Smooth muscle cell (in vitro differentiated cells): ENCODE data around the gene BLOC1S4. TPM values are rescaled to one million over a fixed set of nuclear protein-coding genes. Genes with fewer than 3 reads are reported as not detected.

Experiments
- DNase-seq: peaks from one replicate; lab custom pipeline; 2025; ENCODE audit not compliant: unreplicated experiment; lab: John Stamatoyannopoulos, UW
- H2AFZ ChIP-seq: fragments of 200-600 bp; sonication (generic); 2 replicates; pipeline ENCODE4 v1.6.0; 2016; ENCODE audit warnings: antibody characterized with exemption, low read depth, mild to moderate bottlenecking
- H3F3A ChIP-seq: fragments of 200-600 bp; sonication (generic); 2 replicates; pipeline ENCODE4 v1.6.0; 2017; ENCODE audit warnings: antibody characterized with exemption, low read depth
- H3K27ac ChIP-seq: fragments of 200-600 bp; sonication (generic); 2 replicates; pipeline ENCODE4 v1.5.1; 2016; ENCODE audit warnings: low read depth, mild to moderate bottlenecking
- H3K27me3 ChIP-seq: fragments of 200-600 bp; sonication (generic); 2 replicates; pipeline ENCODE4 v1.6.1; 2016; ENCODE audit warnings: low read depth, mild to moderate bottlenecking
- H3K36me3 ChIP-seq: fragments of 200-600 bp; sonication (generic); 2 replicates; pipeline ENCODE4 v1.5.1; 2016; ENCODE audit warnings: low read depth
- H3K4me1 ChIP-seq: fragments of 200-600 bp; sonication (generic); 2 replicates; pipeline ENCODE4 v1.5.1; 2016; ENCODE audit warnings: low read depth
- H3K4me2 ChIP-seq: fragments of 200-600 bp; sonication (generic); 2 replicates; pipeline ENCODE4 v1.6.0; 2016; ENCODE audit warnings: mild to moderate bottlenecking
- H3K4me3 ChIP-seq: fragments of 200-600 bp; sonication (generic); 2 replicates; pipeline ENCODE4 v1.5.1; 2016; ENCODE audit warnings: mild to moderate bottlenecking
- H3K79me2 ChIP-seq: fragments of 200-600 bp; sonication (generic); 2 replicates; pipeline ENCODE4 v1.6.0; 2016; ENCODE audit warnings: low read depth, mild to moderate bottlenecking
- H3K9ac ChIP-seq: fragments of 200-600 bp; sonication (generic); 2 replicates; pipeline ENCODE4 v1.6.0; 2016; ENCODE audit warnings: low read depth
- H3K9me3 ChIP-seq: fragments of 200-600 bp; sonication (generic); replicated peaks from 2 replicates; pipeline ENCODE4 v1.5.1; 2016; ENCODE audit warnings: low read depth
- H4K20me1 ChIP-seq: fragments of 200-600 bp; sonication (generic); 2 replicates; pipeline ENCODE4 v1.6.0; 2016; ENCODE audit warnings: low read depth
- WGBS: methylation state at CpG from one replicate; pipeline ENCODE4 v1.1.7; 2016; ENCODE audit warnings: low lambda C conversion rate; 5-methylcytosine and 5-hydroxymethylcytosine counted together
- polyA plus RNA-seq: library from polyadenylated mRNA; unstranded; fragments of >200 nt; fragmentation: Nextera tagmentation; extraction: Ambion mirVana; gene quantifications from 2 replicates; pipeline ENCODE4 v1.2.1, GENCODE V29; 2016
- total RNA-seq: library from RNA; depleted of rRNA; stranded (reverse); fragments of >200 nt; gene quantifications from 2 replicates; pipeline ENCODE4 v1.2.3, GENCODE V29; 2014
- TF ChIP-seq, protein P1 (sequence below): fragments of 200-600 bp; sonication (generic); IDR thresholded peaks from 2 replicates; pipeline ENCODE4 v1.5.1; 2017; ENCODE audit warnings: borderline replicate concordance, mild to moderate bottlenecking, antibody characterized with exemption; ENCODE audit not compliant: insufficient read depth, poor library complexity, severe bottlenecking

Gene BLOC1S4
- total and polyA plus RNA-seq, 2 experiments from 2014 or later, result 21.8 to 41.8 TPM

DNA sequence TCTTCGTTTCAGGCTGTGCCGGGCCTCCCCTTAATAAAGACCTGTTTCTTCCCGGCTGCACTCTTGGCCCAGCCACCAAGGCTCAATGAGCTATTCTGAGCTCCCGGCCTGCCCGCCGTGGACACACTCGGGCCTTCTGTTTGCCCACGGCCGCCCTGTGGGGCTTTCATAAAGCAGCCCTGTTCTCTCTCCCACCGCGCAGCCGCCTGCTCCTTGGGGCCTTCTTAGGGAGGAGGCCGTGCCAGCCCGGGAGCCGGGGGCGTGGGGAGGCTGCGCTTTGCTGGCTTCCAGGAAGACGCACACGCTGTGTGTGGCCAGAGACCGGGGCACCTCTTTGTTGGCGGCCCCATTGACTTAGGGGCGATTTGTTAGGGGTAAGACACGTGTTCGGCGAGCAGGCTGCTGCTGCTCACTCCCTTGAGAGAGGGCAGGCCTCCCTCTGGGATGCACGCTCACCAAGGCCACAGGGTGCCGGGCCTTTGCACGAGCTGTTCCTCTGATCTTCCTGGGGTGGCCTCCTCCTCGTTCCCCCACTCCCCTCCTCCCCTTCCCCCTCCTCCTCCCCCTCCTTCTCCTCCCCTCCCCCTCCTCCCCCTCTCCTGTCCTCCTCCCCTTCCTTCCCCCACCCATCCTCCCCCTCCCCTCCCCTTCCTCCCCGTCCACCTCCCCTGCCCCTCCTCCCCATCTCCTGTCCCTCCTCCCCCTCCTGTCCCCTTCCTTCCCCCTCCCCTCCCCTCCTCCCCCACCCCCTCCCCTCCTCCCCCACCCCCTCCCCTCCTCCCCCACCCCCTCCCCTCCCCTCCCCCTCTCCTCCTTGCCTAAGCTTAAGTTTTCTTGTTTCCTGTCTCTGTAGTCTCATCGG is 11.3 kb downstream of the BLOC1S4 start:
- TF ChIP-seq, protein P1, sequence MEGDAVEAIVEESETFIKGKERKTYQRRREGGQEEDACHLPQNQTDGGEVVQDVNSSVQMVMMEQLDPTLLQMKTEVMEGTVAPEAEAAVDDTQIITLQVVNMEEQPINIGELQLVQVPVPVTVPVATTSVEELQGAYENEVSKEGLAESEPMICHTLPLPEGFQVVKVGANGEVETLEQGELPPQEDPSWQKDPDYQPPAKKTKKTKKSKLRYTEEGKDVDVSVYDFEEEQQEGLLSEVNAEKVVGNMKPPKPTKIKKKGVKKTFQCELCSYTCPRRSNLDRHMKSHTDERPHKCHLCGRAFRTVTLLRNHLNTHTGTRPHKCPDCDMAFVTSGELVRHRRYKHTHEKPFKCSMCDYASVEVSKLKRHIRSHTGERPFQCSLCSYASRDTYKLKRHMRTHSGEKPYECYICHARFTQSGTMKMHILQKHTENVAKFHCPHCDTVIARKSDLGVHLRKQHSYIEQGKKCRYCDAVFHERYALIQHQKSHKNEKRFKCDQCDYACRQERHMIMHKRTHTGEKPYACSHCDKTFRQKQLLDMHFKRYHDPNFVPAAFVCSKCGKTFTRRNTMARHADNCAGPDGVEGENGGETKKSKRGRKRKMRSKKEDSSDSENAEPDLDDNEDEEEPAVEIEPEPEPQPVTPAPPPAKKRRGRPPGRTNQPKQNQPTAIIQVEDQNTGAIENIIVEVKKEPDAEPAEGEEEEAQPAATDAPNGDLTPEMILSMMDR, result no peak
- Histone ChIP-seq H3K9ac (no peak overlapping the region), H3K4me2 (no peak overlapping the region), H3K9me3 (no peaks in the 10 kb centered on the region), H3F3A (peaks cover 7% of the 10 kb centered on the region), H3K4me3 (no peak overlapping the region), H2AFZ (peak overlapping the region; percentile 28), H3K36me3 (no peaks in the 10 kb centered on the region), H3K79me2 (no peaks in the 10 kb centered on the region), H3K27me3 (no peaks in the 10 kb centered on the region), H4K20me1 (no peaks in the 10 kb centered on the region), H3K27ac (peak overlapping the region; percentile 28), H3K4me1 (peaks cover 17% of the 10 kb centered on the region)
- 58% methylated on average over 25 of the region's 31 CpGs for WGBS
- no peak for DNase-seq

DNA sequence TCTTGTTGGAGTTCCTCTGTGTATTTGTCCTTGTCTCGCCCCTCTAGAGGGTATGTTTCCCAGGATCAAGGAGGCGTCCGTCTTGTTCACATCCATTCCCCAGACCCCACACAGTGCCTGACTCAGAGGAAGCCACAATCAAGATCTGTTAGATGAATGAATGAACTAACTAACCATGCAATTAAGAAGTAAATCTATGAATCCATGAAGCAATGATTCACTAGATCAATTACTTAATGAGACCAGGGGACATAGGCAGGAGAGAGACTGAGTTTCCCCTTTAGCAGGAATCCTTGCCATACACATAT is 11.9 kb downstream of the BLOC1S4 start:
- Histone ChIP-seq H3K79me2 (no peaks in the 10 kb centered on the region), H3K4me3 (no peak overlapping the region), H3K27ac (no peak overlapping the region), H3K9ac (no peak overlapping the region), H3K36me3 (no peaks in the 10 kb centered on the region), H3F3A (peaks cover 7% of the 10 kb centered on the region), H3K27me3 (no peaks in the 10 kb centered on the region), H4K20me1 (no peaks in the 10 kb centered on the region), H2AFZ (no peak overlapping the region), H3K4me1 (peaks cover 20% of the 10 kb centered on the region), H3K9me3 (no peaks in the 10 kb centered on the region), H3K4me2 (no peak overlapping the region)
- DNase-seq, result no peak
- TF ChIP-seq, protein P1, result no peak
- WGBS, result 49% methylated on average over 3 of the region's 3 CpGs

DNA sequence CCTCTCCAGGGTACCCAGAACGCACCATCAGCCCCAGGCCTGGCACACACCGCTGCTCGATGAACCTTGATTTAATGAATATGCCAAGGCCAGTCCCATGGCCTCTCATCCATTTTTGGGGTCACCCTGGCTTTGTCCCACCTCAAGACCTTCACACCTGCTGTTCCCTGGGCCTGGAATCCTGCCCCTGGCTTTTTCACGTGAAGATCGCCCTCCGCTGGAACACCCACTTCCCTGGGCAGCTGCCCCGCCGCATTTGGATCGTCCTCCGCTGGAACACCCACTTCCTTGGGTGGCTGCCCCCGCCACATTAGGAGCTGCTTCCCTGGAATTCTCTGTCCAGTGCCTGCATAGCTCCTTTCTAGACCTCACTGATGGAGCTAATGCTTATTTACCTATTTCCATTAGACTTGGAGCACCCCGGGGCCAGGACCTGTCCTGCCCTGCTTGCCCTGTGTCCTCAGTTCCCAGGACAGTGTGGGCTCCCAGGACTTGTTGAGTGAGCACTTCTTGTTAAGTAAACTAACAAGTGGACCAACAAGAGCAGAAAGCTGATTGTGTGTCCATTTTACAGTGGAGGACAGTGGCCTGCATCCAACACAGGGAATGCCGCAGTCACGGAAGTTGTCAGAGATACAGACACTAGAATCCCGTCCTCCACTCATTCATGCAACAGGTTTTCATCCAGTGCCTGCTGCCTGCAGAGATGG is 12.5 kb downstream of the BLOC1S4 start:
- TF ChIP-seq, protein P1, result no peak
- DNase-seq, result no peak
- no peaks in the 10 kb centered on the region for H4K20me1 ChIP-seq
- H3K36me3 ChIP-seq, result no peaks in the 10 kb centered on the region
- peaks cover 7% of the 10 kb centered on the region for H3F3A ChIP-seq
- H3K9ac ChIP-seq, result no peak overlapping the region
- H3K4me2 ChIP-seq, result no peak overlapping the region
- H3K27me3 ChIP-seq, result no peaks in the 10 kb centered on the region
- no peaks in the 10 kb centered on the region for H3K79me2 ChIP-seq
- no peak overlapping the region for H3K4me3 ChIP-seq
- peaks cover 20% of the 10 kb centered on the region for H3K4me1 ChIP-seq
- no peak overlapping the region for H2AFZ ChIP-seq
- no peaks in the 10 kb centered on the region for H3K9me3 ChIP-seq
- 93% methylated on average over 15 of the region's 15 CpGs for WGBS
- H3K27ac ChIP-seq, result no peak overlapping the region
